ENCODE results near the gene ARFGEF2. TPM values are rescaled to one million over a fixed set of nuclear protein-coding genes. Genes with fewer than 3 reads are reported as not detected.

ARFGEF2 gene
- total RNA-seq, 1 donor from 2014 or later, result 36.1 TPM

- no peak overlapping the region for H3K4me3 ChIP-seq (ENCODE audit: low read depth, low read length)
- no peaks in the 10 kb centered on the region for H3K27me3 ChIP-seq (ENCODE audit: control insufficient read depth, insufficient read depth, low read length)
- H3K36me3 ChIP-seq (ENCODE audit: control insufficient read depth, insufficient read depth, low read length), result peaks cover 24% of the 10 kb centered on the region
- TF ChIP-seq, protein P1, sequence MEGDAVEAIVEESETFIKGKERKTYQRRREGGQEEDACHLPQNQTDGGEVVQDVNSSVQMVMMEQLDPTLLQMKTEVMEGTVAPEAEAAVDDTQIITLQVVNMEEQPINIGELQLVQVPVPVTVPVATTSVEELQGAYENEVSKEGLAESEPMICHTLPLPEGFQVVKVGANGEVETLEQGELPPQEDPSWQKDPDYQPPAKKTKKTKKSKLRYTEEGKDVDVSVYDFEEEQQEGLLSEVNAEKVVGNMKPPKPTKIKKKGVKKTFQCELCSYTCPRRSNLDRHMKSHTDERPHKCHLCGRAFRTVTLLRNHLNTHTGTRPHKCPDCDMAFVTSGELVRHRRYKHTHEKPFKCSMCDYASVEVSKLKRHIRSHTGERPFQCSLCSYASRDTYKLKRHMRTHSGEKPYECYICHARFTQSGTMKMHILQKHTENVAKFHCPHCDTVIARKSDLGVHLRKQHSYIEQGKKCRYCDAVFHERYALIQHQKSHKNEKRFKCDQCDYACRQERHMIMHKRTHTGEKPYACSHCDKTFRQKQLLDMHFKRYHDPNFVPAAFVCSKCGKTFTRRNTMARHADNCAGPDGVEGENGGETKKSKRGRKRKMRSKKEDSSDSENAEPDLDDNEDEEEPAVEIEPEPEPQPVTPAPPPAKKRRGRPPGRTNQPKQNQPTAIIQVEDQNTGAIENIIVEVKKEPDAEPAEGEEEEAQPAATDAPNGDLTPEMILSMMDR (IDR thresholded peaks at IDR 0.05; ENCODE audit: insufficient read depth, low read length, severe bottlenecking), result no peak
- no peak for FAIRE-seq
- DNase-seq (ENCODE audit: low read depth), result no peak
These were observed 31.1 kb downstream of the ARFGEF2 start for GRCh38 chr20:48952656-48953055.

DNA sequence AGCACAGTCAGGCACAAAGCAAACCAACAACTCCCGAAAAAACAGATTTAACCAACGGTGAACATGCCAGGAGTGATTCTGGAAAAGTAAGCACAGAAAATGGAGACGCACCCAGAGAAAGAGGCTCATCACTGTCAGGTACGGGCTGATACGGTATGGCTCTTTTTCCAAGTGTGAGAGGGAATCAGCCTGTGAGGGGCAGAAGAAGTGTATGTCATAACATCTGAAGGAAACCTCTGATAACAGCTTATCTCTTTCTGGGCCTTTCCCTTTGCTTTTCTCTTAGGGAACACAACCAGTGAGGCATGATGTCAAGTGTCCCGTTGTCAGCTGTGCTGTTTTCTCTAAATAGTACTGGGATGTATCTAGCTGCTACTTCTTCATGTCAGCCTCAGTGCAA, 32.1 kb downstream of the ARFGEF2 start:
- Histone ChIP-seq H3K4me3 (ENCODE audit: low read depth, low read length) (no peak overlapping the region), H3K36me3 (ENCODE audit: control insufficient read depth, insufficient read depth, low read length) (peaks cover 22% of the 10 kb centered on the region), H3K27me3 (ENCODE audit: control insufficient read depth, insufficient read depth, low read length) (no peaks in the 10 kb centered on the region)
- no peak for FAIRE-seq
- TF ChIP-seq, protein P1 (IDR thresholded peaks at IDR 0.05; ENCODE audit: insufficient read depth, low read length, severe bottlenecking), result no peak
- no peak for DNase-seq (ENCODE audit: low read depth)

GRCh38 chr20:48956052-48956451, 34.5 kb downstream of the ARFGEF2 start:
- FAIRE-seq (no peak), DNase-seq (ENCODE audit: low read depth) (no peak)
- TF ChIP-seq, protein P1 (IDR thresholded peaks at IDR 0.05; ENCODE audit: insufficient read depth, low read length, severe bottlenecking), result no peak
- Histone ChIP-seq H3K36me3 (ENCODE audit: control insufficient read depth, insufficient read depth, low read length) (peaks cover 20% of the 10 kb centered on the region), H3K4me3 (ENCODE audit: low read depth, low read length) (no peak overlapping the region), H3K27me3 (ENCODE audit: control insufficient read depth, insufficient read depth, low read length) (no peaks in the 10 kb centered on the region)

GRCh38 chr20:48957053-48957481, 35.6 kb downstream of the ARFGEF2 start:
- DNase-seq (ENCODE audit: low read depth) (no peak), FAIRE-seq (no peak)
- Histone ChIP-seq H3K36me3 (ENCODE audit: control insufficient read depth, insufficient read depth, low read length) (peaks cover 16% of the 10 kb centered on the region), H3K27me3 (ENCODE audit: control insufficient read depth, insufficient read depth, low read length) (no peaks in the 10 kb centered on the region), H3K4me3 (ENCODE audit: low read depth, low read length) (no peak overlapping the region)
- TF ChIP-seq, protein P1 (IDR thresholded peaks at IDR 0.05; ENCODE audit: insufficient read depth, low read length, severe bottlenecking), result no peak

GRCh38 chr20:48957533-48957932, 36.0 kb downstream of the ARFGEF2 start:
- Histone ChIP-seq H3K4me3 (ENCODE audit: low read depth, low read length) (no peak overlapping the region), H3K27me3 (ENCODE audit: control insufficient read depth, insufficient read depth, low read length) (no peaks in the 10 kb centered on the region), H3K36me3 (ENCODE audit: control insufficient read depth, insufficient read depth, low read length) (peaks cover 16% of the 10 kb centered on the region)
- DNase-seq (ENCODE audit: low read depth) (no peak), FAIRE-seq (no peak)
- TF ChIP-seq, protein P1 (IDR thresholded peaks at IDR 0.05; ENCODE audit: insufficient read depth, low read length, severe bottlenecking), result no peak

- TF ChIP-seq, protein P1 (IDR thresholded peaks at IDR 0.05; ENCODE audit: insufficient read depth, low read length, severe bottlenecking), result no peak
- H3K4me3 ChIP-seq (ENCODE audit: low read depth, low read length), result no peak overlapping the region
- H3K36me3 ChIP-seq (ENCODE audit: control insufficient read depth, insufficient read depth, low read length), result peaks cover 10% of the 10 kb centered on the region
- no peak for DNase-seq (ENCODE audit: low read depth)
- H3K27me3 ChIP-seq (ENCODE audit: control insufficient read depth, insufficient read depth, low read length), result no peaks in the 10 kb centered on the region
- no peak for FAIRE-seq
These were observed 37.2 kb downstream of the ARFGEF2 start for GRCh38 chr20:48958743-48959142.

All from bronchial epithelial cell (primary cell).